ENCODE measurements around the gene MYO10.

Gene MYO10

GRCh38 chr5:16976625-16977008 is 40.5 kb upstream of the MYO10 start:
- no peak for TF ChIP-seq CTCF (IDR thresholded peaks at IDR 0.05; ENCODE audit: low read depth, low read length)
- no peak overlapping the region for H3K4me3 ChIP-seq (ENCODE audit: low read depth, low read length)

GRCh38 chr5:16975950-16976624 is 40.0 kb upstream of the MYO10 start:
- no peak for TF ChIP-seq CTCF (IDR thresholded peaks at IDR 0.05; ENCODE audit: low read depth, low read length)
- H3K4me3 ChIP-seq (ENCODE audit: low read depth, low read length) = no peak overlapping the region

GRCh38 chr5:16974981-16975380 is 38.9 kb upstream of the MYO10 start:
- no peak overlapping the region for H3K4me3 ChIP-seq (ENCODE audit: low read depth, low read length)
- TF ChIP-seq CTCF (IDR thresholded peaks at IDR 0.05; ENCODE audit: low read depth, low read length) = no peak

GRCh38 chr5:16970826-16971225 is 34.7 kb upstream of the MYO10 start:
- TF ChIP-seq CTCF (IDR thresholded peaks at IDR 0.05; ENCODE audit: low read depth, low read length) = no peak
- no peak overlapping the region for H3K4me3 ChIP-seq (ENCODE audit: low read depth, low read length)

- TF ChIP-seq CTCF (IDR thresholded peaks at IDR 0.05; ENCODE audit: low read depth, low read length) = no peak
These were observed 34.2 kb upstream of the MYO10 start for GRCh38 chr5:16970260-16970659.

GRCh38 chr5:16965581-16965980 is 29.5 kb upstream of the MYO10 start:
- no peak for TF ChIP-seq CTCF (IDR thresholded peaks at IDR 0.05; ENCODE audit: low read depth, low read length)
- H3K4me3 ChIP-seq (ENCODE audit: low read depth, low read length) = no peak overlapping the region

More at GRCh38 chr5:16970260-16970659, 34.2 kb upstream of the MYO10 start:
- no peak overlapping the region for H3K4me3 ChIP-seq (ENCODE audit: low read depth, low read length)

- H3K4me3 ChIP-seq (ENCODE audit: low read depth, low read length) = no peak overlapping the region
- TF ChIP-seq CTCF (IDR thresholded peaks at IDR 0.05; ENCODE audit: low read depth, low read length) = no peak
These were observed 27.7 kb upstream of the MYO10 start for GRCh38 chr5:16963821-16964220.
